ENCODE data around the gene DCAF10.

Gene DCAF10

GRCh38 chr9:37775216-37775919 is 25.2 kb upstream of the DCAF10 start:
- Histone ChIP-seq H3K27me3 (replicated peaks) (no peaks in the 10 kb centered on the region), H3K36me3 (replicated peaks) (peaks cover 36% of the 10 kb centered on the region), H3K4me3 (ENCODE audit: low read depth, low read length) (no peak overlapping the region), H3K27ac (no peak overlapping the region)
- no peak for DNase-seq
- TF ChIP-seq CTCF (IDR thresholded peaks at IDR 0.05; ENCODE audit: low read depth, low read length, missing control alignments), result no peak
- in situ Hi-C loops (cut with HindIII; ENCODE audit: low pct_ligation_motif_present, low sequenced_read_pairs), result no loop called here

GRCh38 chr9:37776328-37776727 is 24.3 kb upstream of the DCAF10 start:
- H3K27ac ChIP-seq, result peak overlapping the region; percentile 42
- no peak for TF ChIP-seq CTCF (IDR thresholded peaks at IDR 0.05; ENCODE audit: low read depth, low read length, missing control alignments)
- no peaks in the 10 kb centered on the region for H3K27me3 ChIP-seq (replicated peaks)
- H3K4me3 ChIP-seq (ENCODE audit: low read depth, low read length), result no peak overlapping the region
- in situ Hi-C loops (cut with HindIII; ENCODE audit: low pct_ligation_motif_present, low sequenced_read_pairs), result no loop called here
- H3K36me3 ChIP-seq (replicated peaks), result peaks cover 43% of the 10 kb centered on the region
- peak; percentile 73 for DNase-seq

GRCh38 chr9:37778534-37778933 is 22.1 kb upstream of the DCAF10 start:
- peaks cover 52% of the 10 kb centered on the region for H3K36me3 ChIP-seq (replicated peaks)

GRCh38 chr9:37784291-37784615 is 16.3 kb upstream of the DCAF10 start:
- peak overlapping the region; percentile 93 for H3K4me3 ChIP-seq (ENCODE audit: low read depth, low read length)
- DNase-seq, result no peak
- in situ Hi-C loops (cut with HindIII; ENCODE audit: low pct_ligation_motif_present, low sequenced_read_pairs), result no loop called here
- peak overlapping the region; percentile 59 for H3K27ac ChIP-seq
- H3K36me3 ChIP-seq (replicated peaks), result peaks cover 28% of the 10 kb centered on the region
- TF ChIP-seq CTCF (IDR thresholded peaks at IDR 0.05; ENCODE audit: low read depth, low read length, missing control alignments), result no peak
- H3K27me3 ChIP-seq (replicated peaks), result no peaks in the 10 kb centered on the region

More at GRCh38 chr9:37778534-37778933, 22.1 kb upstream of the DCAF10 start:
- TF ChIP-seq CTCF (IDR thresholded peaks at IDR 0.05; ENCODE audit: low read depth, low read length, missing control alignments), result no peak
- H3K4me3 ChIP-seq (ENCODE audit: low read depth, low read length), result no peak overlapping the region
- no peak overlapping the region for H3K27ac ChIP-seq
- in situ Hi-C loops (cut with HindIII; ENCODE audit: low pct_ligation_motif_present, low sequenced_read_pairs), result no loop called here
- no peak for DNase-seq
- no peaks in the 10 kb centered on the region for H3K27me3 ChIP-seq (replicated peaks)

GRCh38 chr9:37784616-37785483 is 15.7 kb upstream of the DCAF10 start, which contains the start of gene EXOSC3:
EXOSC3 (minus strand) TSS chr9:37785064; CDS start chr9:37785044, 20 bp downstream.
- peak; percentile 27 for TF ChIP-seq CTCF (IDR thresholded peaks at IDR 0.05; ENCODE audit: low read depth, low read length, missing control alignments)
- peak; percentile 91 for DNase-seq
- Histone ChIP-seq H3K27me3 (replicated peaks) (no peaks in the 10 kb centered on the region), H3K27ac (peak within 1 kb of the TSS; percentile 59), H3K4me3 (ENCODE audit: low read depth, low read length) (peak within 1 kb of the TSS; percentile 93), H3K36me3 (replicated peaks) (peaks cover 23% of the 10 kb centered on the region)
- in situ Hi-C loops (cut with HindIII; ENCODE audit: low pct_ligation_motif_present, low sequenced_read_pairs), result no loop called here
